Mesendoderm (in vitro differentiated cells): ENCODE data around the gene MTUS2.

Source experiments
- DNase-seq: peaks from one replicate; pipeline ENCODE4 v3.0.0; 2013
- H2AK5ac ChIP-seq: 2 replicates; pipeline ENCODE4 v1.6.1; 2013; ENCODE audit warnings: low read length, inconsistent platforms
- H2BK120ac ChIP-seq: 2 replicates; pipeline ENCODE4 v1.6.1; 2013; ENCODE audit warnings: low read depth, mild to moderate bottlenecking, low read length, moderate library complexity, mixed read lengths
- H2BK15ac ChIP-seq: replicated peaks from 2 replicates; pipeline ENCODE4 v1.6.1; 2013; ENCODE audit warnings: low read depth, mild to moderate bottlenecking, moderate library complexity
- H2BK5ac ChIP-seq: 2 replicates; pipeline ENCODE4 v1.6.1; 2013; ENCODE audit warnings: low read length, inconsistent platforms
- H3K18ac ChIP-seq: 2 replicates; pipeline ENCODE4 v1.6.1; 2013; ENCODE audit warnings: mild to moderate bottlenecking, low read length, mixed read lengths
- H3K23ac ChIP-seq: one replicate; pipeline ENCODE4 v1.6.1; 2013; ENCODE audit warnings: low read length
- H3K27ac ChIP-seq: 2 replicates; pipeline ENCODE4 v1.5.1; 2013; ENCODE audit warnings: low read depth, mild to moderate bottlenecking, inconsistent platforms, low read length, moderate library complexity
- H3K27me3 ChIP-seq: 2 replicates; pipeline ENCODE4 v1.6.1; 2013; ENCODE audit warnings: low read length, control low read depth, mild to moderate bottlenecking, inconsistent platforms; ENCODE audit not compliant: insufficient read depth, poor library complexity
- H3K36me3 ChIP-seq: 2 replicates; pipeline ENCODE4 v1.6.1; 2013; ENCODE audit warnings: low read length, inconsistent platforms; ENCODE audit not compliant: control insufficient read depth, insufficient read depth
- H3K4ac ChIP-seq: one replicate; pipeline ENCODE4 v1.6.1; 2013; ENCODE audit warnings: low read depth, mild to moderate bottlenecking, low read length, moderate library complexity
- H3K4me1 ChIP-seq: 2 replicates; pipeline ENCODE4 v1.6.1; 2013; ENCODE audit warnings: low read depth, low read length, inconsistent platforms; ENCODE audit not compliant: control insufficient read depth
- H3K4me2 ChIP-seq: 2 replicates; pipeline ENCODE4 v1.6.1; 2013; ENCODE audit warnings: low read length
- H3K4me3 ChIP-seq: 2 replicates; pipeline ENCODE4 v1.5.1; 2013; ENCODE audit warnings: mild to moderate bottlenecking, low read length
- H3K56ac ChIP-seq: one replicate; pipeline ENCODE4 v1.6.1; 2013; ENCODE audit warnings: low read length
- H3K79me1 ChIP-seq: 2 replicates; pipeline ENCODE4 v1.6.1; 2013; ENCODE audit warnings: low read length, inconsistent platforms
- H3K79me2 ChIP-seq: 2 replicates; pipeline ENCODE4 v1.6.1; 2013; ENCODE audit warnings: mild to moderate bottlenecking, low read length; ENCODE audit not compliant: control insufficient read depth, insufficient read depth
- H3K9ac ChIP-seq: 2 replicates; pipeline ENCODE4 v1.6.1; 2013; ENCODE audit warnings: low read length, inconsistent platforms
- H4K5ac ChIP-seq: one replicate; pipeline ENCODE4 v1.6.1; 2013; ENCODE audit warnings: low read length
- H4K8ac ChIP-seq: one replicate; pipeline ENCODE4 v1.6.1; 2013; ENCODE audit warnings: low read depth, mild to moderate bottlenecking, control low read depth, low read length, moderate library complexity
- WGBS: extraction: QIAGEN DNeasy Blood & Tissue Kit; methylation state at CpG from one replicate; pipeline ENCODE4 v1.1.7; 2013; ENCODE audit warnings: low lambda C conversion rate, missing lambda C conversion rate; ENCODE audit not compliant: insufficient coverage; ENCODE audit errors: extremely low coverage; 5-methylcytosine and 5-hydroxymethylcytosine counted together

The MTUS2 gene

DNA sequence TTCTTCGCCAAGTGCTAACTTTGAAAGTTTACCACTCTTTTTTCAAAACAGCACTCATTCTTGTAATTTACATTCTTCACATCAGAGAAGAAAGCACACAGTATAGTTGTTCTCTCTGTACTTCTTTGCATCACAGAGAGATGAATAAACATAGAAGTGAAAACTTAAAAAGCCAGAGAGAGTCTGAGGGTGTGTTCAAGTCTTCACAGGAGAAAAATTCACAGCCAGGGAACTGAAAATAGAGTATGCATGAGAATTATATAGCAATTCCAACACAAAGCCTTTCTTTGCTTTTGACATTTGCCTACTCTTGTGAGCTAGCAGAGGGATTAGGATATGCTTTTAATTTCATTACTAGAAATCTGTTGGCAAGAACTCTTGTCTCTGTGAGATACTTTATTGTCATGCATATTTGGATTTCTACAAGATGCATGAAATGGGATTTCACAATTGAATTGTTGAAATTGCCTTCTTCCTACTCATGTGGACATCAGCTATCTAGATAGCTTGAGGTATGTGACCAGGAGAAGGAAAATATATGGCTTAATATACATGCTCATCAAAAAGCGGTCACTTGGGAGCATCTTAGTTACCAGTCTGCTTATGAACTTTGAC, 609.3 kb downstream of the MTUS2 start:
- no peak for DNase-seq
- Histone ChIP-seq H2BK5ac (no peak overlapping the region), H3K27ac (no peak overlapping the region), H3K56ac (no peak overlapping the region), H3K4me3 (no peak overlapping the region), H3K4me2 (no peak overlapping the region), H2AK5ac (no peak overlapping the region), H4K8ac (no peak overlapping the region), H4K5ac (no peak overlapping the region), H3K4me1 (peaks cover 4% of the 10 kb centered on the region), H3K36me3 (no peaks in the 10 kb centered on the region), H3K18ac (no peak overlapping the region), H3K79me2 (no peaks in the 10 kb centered on the region), H3K4ac (no peak overlapping the region), H3K27me3 (no peaks in the 10 kb centered on the region), H2BK120ac (no peak overlapping the region), H3K23ac (no peak overlapping the region), H2BK15ac (no peak overlapping the region), H3K9ac (no peak overlapping the region), H3K79me1 (no peaks in the 10 kb centered on the region)
- no CpG with 5 or more reads among the region's 2 CpGs for WGBS

DNA sequence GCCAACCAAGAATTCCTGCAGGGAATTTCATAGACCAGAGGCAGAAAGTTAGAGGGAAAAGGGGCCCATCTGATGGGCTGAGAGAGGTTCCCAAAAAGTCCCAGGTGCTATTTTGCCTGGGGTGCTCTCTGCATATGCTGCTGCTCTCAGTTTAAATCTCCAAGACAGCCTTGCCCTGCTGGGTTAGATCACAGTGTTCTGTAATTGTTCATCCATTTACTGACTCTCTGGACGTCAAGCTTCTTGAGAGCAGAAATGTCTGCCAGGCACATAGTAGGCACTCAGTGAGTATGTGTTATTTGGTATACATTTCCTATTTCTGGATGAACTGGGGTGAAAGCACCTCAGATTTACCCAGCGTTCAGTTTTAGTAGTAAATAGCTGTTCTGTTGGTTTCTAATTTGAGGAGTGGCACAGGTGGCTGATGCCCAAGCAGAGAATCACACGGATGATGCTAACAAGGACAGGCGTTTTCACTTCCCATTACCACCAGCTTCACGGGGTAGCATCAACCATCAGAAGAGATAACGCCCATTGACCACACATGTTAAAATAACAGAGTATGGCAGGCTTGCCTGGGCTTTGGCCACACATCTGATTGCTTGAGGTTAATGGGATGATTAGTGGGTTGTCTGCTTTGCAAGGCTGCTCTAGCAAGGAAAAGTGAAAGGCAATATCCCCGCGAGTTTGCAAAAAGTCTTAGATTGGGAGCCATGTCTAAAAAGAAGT, 614.2 kb downstream of the MTUS2 start:
- no peak overlapping the region for H3K4me2 ChIP-seq
- H3K27me3 ChIP-seq, result no peaks in the 10 kb centered on the region
- no peak overlapping the region for H3K4me3 ChIP-seq
- no peak overlapping the region for H3K23ac ChIP-seq
- no peak overlapping the region for H4K5ac ChIP-seq
- no peak overlapping the region for H3K9ac ChIP-seq
- H3K4ac ChIP-seq, result no peak overlapping the region
- H3K79me1 ChIP-seq, result no peaks in the 10 kb centered on the region
- peaks cover 4% of the 10 kb centered on the region for H3K4me1 ChIP-seq
- DNase-seq, result no peak
- H2AK5ac ChIP-seq, result no peak overlapping the region
- H4K8ac ChIP-seq, result no peak overlapping the region
- H2BK5ac ChIP-seq, result no peak overlapping the region
- WGBS, result no CpG with 5 or more reads among the region's 8 CpGs
- H3K27ac ChIP-seq, result no peak overlapping the region
- no peak overlapping the region for H3K56ac ChIP-seq
- no peak overlapping the region for H3K18ac ChIP-seq
- no peaks in the 10 kb centered on the region for H3K36me3 ChIP-seq
- H2BK15ac ChIP-seq, result no peak overlapping the region
- H2BK120ac ChIP-seq, result no peak overlapping the region
- no peaks in the 10 kb centered on the region for H3K79me2 ChIP-seq

DNA sequence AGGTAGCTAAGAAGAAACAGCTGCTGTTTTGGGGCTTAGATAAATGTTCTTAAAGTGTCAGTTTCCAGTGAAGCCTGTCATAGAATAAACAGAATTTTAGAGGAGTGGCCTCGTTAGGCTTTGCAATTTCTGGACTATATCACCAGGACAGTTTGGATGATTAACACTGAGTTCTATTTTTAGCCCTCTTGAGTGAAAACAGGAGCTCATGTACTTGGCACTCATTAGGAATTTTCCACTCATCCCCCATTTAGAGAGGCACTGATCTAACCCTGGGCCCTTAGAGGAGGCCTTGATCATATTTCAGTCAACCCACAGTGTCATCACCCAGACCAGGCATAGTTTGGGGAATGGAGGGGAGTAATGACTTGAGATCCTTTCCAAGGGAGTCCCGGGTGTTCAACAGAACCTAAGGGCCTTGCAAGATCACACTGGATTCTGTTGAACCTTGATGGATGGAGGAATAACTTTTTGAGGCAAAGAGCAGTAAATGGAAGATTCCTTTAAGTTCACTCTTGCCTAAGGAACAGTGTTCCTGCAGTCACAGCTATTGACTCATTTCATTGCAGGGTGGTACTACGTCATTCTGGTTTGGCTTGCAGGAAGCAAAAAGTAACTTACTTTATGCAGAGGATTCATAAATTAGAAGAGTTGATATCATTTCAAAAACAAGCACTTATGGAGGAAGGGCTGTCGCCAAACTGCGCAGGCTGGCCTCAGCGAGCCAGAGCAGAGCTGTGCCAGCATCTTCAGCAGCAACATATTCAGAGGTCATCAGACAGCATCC, 615.2 kb downstream of the MTUS2 start:
- H3K23ac ChIP-seq, result no peak overlapping the region
- H3K27ac ChIP-seq, result no peak overlapping the region
- H3K4me3 ChIP-seq, result no peak overlapping the region
- H3K4me2 ChIP-seq, result no peak overlapping the region
- no peak overlapping the region for H3K9ac ChIP-seq
- no peaks in the 10 kb centered on the region for H3K27me3 ChIP-seq
- H2BK120ac ChIP-seq, result no peak overlapping the region
- H3K79me1 ChIP-seq, result no peaks in the 10 kb centered on the region
- H3K4me1 ChIP-seq, result peaks cover 4% of the 10 kb centered on the region
- H4K8ac ChIP-seq, result no peak overlapping the region
- H3K36me3 ChIP-seq, result no peaks in the 10 kb centered on the region
- no peaks in the 10 kb centered on the region for H3K79me2 ChIP-seq
- H3K18ac ChIP-seq, result no peak overlapping the region
- H3K4ac ChIP-seq, result no peak overlapping the region
- H2AK5ac ChIP-seq, result no peak overlapping the region
- H2BK5ac ChIP-seq, result no peak overlapping the region
- no peak overlapping the region for H4K5ac ChIP-seq
- no CpG with 5 or more reads among the region's 6 CpGs for WGBS
- no peak overlapping the region for H2BK15ac ChIP-seq
- H3K56ac ChIP-seq, result no peak overlapping the region
- no peak for DNase-seq

DNA sequence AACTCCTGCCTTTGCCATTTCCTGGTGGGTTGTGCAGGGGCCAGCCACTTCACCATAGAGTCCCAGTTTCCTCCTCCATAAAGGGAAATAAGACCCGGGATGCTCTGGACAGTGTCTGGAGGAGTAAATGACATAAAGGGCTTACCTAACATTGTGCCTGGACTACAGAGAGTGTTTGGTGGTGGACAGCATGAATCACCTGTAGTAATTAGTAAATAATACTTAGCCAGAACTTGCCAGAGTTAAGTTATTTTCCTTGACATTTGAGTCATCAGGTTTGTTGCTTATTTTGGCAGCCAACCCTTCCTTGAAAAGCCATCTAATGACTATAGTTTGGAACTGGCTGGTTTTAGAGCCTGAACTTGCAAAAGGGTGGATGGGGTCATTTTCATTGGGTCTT, 616.2 kb downstream of the MTUS2 start:
- DNase-seq, result no peak
- Histone ChIP-seq H3K79me2 (no peaks in the 10 kb centered on the region), H2BK5ac (no peak overlapping the region), H4K8ac (no peak overlapping the region), H3K36me3 (no peaks in the 10 kb centered on the region), H3K4me2 (no peak overlapping the region), H3K27ac (no peak overlapping the region), H3K18ac (no peak overlapping the region), H3K23ac (no peak overlapping the region), H2AK5ac (no peak overlapping the region), H3K4me1 (peaks cover 4% of the 10 kb centered on the region), H3K4me3 (no peak overlapping the region), H4K5ac (no peak overlapping the region), H3K27me3 (no peaks in the 10 kb centered on the region), H2BK120ac (no peak overlapping the region), H3K9ac (no peak overlapping the region), H3K4ac (no peak overlapping the region), H3K79me1 (no peaks in the 10 kb centered on the region), H3K56ac (no peak overlapping the region), H2BK15ac (no peak overlapping the region)
- no CpG with 5 or more reads among the region's 1 CpG for WGBS

GRCh38 chr13:29436721-29437280, 616.7 kb downstream of the MTUS2 start:
- Histone ChIP-seq H3K4me2 (no peak overlapping the region), H3K56ac (no peak overlapping the region), H2BK120ac (no peak overlapping the region), H3K79me2 (no peaks in the 10 kb centered on the region), H3K27me3 (no peaks in the 10 kb centered on the region), H3K18ac (no peak overlapping the region), H3K4me1 (peaks cover 4% of the 10 kb centered on the region), H3K27ac (no peak overlapping the region), H4K8ac (no peak overlapping the region), H2BK5ac (no peak overlapping the region), H3K4me3 (no peak overlapping the region), H4K5ac (no peak overlapping the region), H2BK15ac (no peak overlapping the region), H3K4ac (no peak overlapping the region), H3K9ac (no peak overlapping the region), H3K36me3 (no peaks in the 10 kb centered on the region), H3K79me1 (no peaks in the 10 kb centered on the region), H3K23ac (no peak overlapping the region), H2AK5ac (no peak overlapping the region)
- no CpG with 5 or more reads among the region's 3 CpGs for WGBS
- no peak for DNase-seq
